HG03342 (cell line): ENCODE measurements around the gene COMMD7.
A peak's percentile ranks its signal among the peaks of the same experiment; 100 is the strongest.

Source experiments
- ATAC-seq: cut with Tn5 transposase; IDR thresholded peaks from one replicate; pipeline ENCODE4 v1.9.1; 2021; ENCODE audit warnings: mild to moderate bottlenecking, moderate library complexity; ENCODE audit not compliant: unreplicated experiment

COMMD7 gene

GRCh38 chr20:32682508-32682987 lies 60.7 kb downstream of the COMMD7 start:
- no peak for ATAC-seq

- ATAC-seq, result no peak
Observed at GRCh38 chr20:32681175-32682084, 61.8 kb downstream of the COMMD7 start.

GRCh38 chr20:32680544-32681174 lies 62.6 kb downstream of the COMMD7 start:
- no peak for ATAC-seq

- ATAC-seq, result no peak
Observed at GRCh38 chr20:32678948-32679347, 64.3 kb downstream of the COMMD7 start.

- no peak for ATAC-seq
Observed at GRCh38 chr20:32675223-32675975, 67.9 kb downstream of the COMMD7 start.

GRCh38 chr20:32674362-32674789 lies 68.9 kb downstream of the COMMD7 start:
- no peak for ATAC-seq

- peak; percentile 47 for ATAC-seq
Observed at GRCh38 chr20:32672982-32673851, 70.0 kb downstream of the COMMD7 start.

GRCh38 chr20:32672394-32672981 lies 70.8 kb downstream of the COMMD7 start:
- peak; percentile 29 for ATAC-seq

- peak; percentile 49 for ATAC-seq
Observed at GRCh38 chr20:32670773-32671455, 72.4 kb downstream of the COMMD7 start.

- ATAC-seq, result no peak
Observed at GRCh38 chr20:32667027-32667426, 76.2 kb downstream of the COMMD7 start.

GRCh38 chr20:32664678-32665159 lies 78.5 kb downstream of the COMMD7 start:
- no peak for ATAC-seq

GRCh38 chr20:32664012-32664677 lies 79.1 kb downstream of the COMMD7 start:
- no peak for ATAC-seq

GRCh38 chr20:32663335-32664011 lies 79.8 kb downstream of the COMMD7 start:
- no peak for ATAC-seq

- ATAC-seq, result no peak
Observed at GRCh38 chr20:32661820-32662528, 81.3 kb downstream of the COMMD7 start.

GRCh38 chr20:32660661-32661060 lies 82.6 kb downstream of the COMMD7 start:
- ATAC-seq, result no peak

- no peak for ATAC-seq
Observed at GRCh38 chr20:32656827-32657226, 86.4 kb downstream of the COMMD7 start.

GRCh38 chr20:32655903-32656512 lies 87.3 kb downstream of the COMMD7 start:
- ATAC-seq, result no peak
